HL-60/S4 treated with phorbol 12-myristate 13-acetate at 8.2 ng/mL for 4 days and 3 days (cell line): ENCODE measurements around the gene OCIAD1.
"Not testable (repeated sequence)": the region's sequence is repeated elsewhere in the genome, so short reads cannot be mapped to it uniquely, and the experiment has no call there.

Experiments
- in situ Hi-C: fragments of 300-500 bp; cut with MboI; formaldehyde crosslinking; loops from 2 replicates; pipeline ENCODE4 v1.15.0; 2022; ENCODE audit warnings: low sequenced_read_pairs

Gene OCIAD1

GRCh38 chr4:48816297-48816696 is 14.6 kb upstream of the OCIAD1 start:
- in situ Hi-C loops, result not testable (repeated sequence)

GRCh38 chr4:48816971-48817370 is 13.9 kb upstream of the OCIAD1 start:
- in situ Hi-C loops, result no loop called here

- in situ Hi-C loops, result not testable (repeated sequence)
These were observed 9.5 kb upstream of the OCIAD1 start for GRCh38 chr4:48821431-48821830.

- in situ Hi-C loops, result no loop called here
These were observed 3.3 kb upstream of the OCIAD1 start for GRCh38 chr4:48827622-48828021.

GRCh38 chr4:48831532-48832030 is 693 bp downstream of the OCIAD1 start:
- in situ Hi-C loops, result no loop called here

GRCh38 chr4:48832571-48832970 is 1.7 kb downstream of the OCIAD1 start:
- in situ Hi-C loops, result no loop called here

- in situ Hi-C loops, result no loop called here
These were observed 5.8 kb downstream of the OCIAD1 start for GRCh38 chr4:48836658-48837057.

- in situ Hi-C loops, result no loop called here
These were observed 10.3 kb downstream of the OCIAD1 start for GRCh38 chr4:48841045-48841827.

- in situ Hi-C loops, result no loop called here
These were observed 14.0 kb downstream of the OCIAD1 start for GRCh38 chr4:48844843-48845242.

- in situ Hi-C loops, result not testable (repeated sequence)
These were observed 17.9 kb downstream of the OCIAD1 start for GRCh38 chr4:48848799-48849198.

GRCh38 chr4:48851651-48852050 is 20.8 kb downstream of the OCIAD1 start:
- in situ Hi-C loops, result no loop called here

GRCh38 chr4:48853604-48854394 is 22.9 kb downstream of the OCIAD1 start:
- in situ Hi-C loops, result no loop called here

GRCh38 chr4:48854395-48854683 is 23.5 kb downstream of the OCIAD1 start:
- in situ Hi-C loops, result no loop called here

- in situ Hi-C loops, result no loop called here
These were observed 24.1 kb downstream of the OCIAD1 start for GRCh38 chr4:48854982-48855381.

GRCh38 chr4:48858130-48858529 is 27.2 kb downstream of the OCIAD1 start:
- in situ Hi-C loops, result no loop called here

GRCh38 chr4:48862038-48862437 is 31.1 kb downstream of the OCIAD1 start:
- in situ Hi-C loops, result no loop called here

GRCh38 chr4:48862661-48863060 is 31.8 kb downstream of the OCIAD1 start:
- in situ Hi-C loops, result no loop called here

- in situ Hi-C loops, result no loop called here
These were observed 32.8 kb downstream of the OCIAD1 start for GRCh38 chr4:48863728-48864127.

GRCh38 chr4:48864696-48865095 is 33.8 kb downstream of the OCIAD1 start:
- in situ Hi-C loops, result not testable (repeated sequence)

GRCh38 chr4:48877827-48878535 is 47.1 kb downstream of the OCIAD1 start:
- in situ Hi-C loops, result no loop called here

GRCh38 chr4:48879561-48880442 is 48.9 kb downstream of the OCIAD1 start:
- in situ Hi-C loops, result no loop called here
